ENCODE results near the gene DOCK1.

The DOCK1 gene

DNA sequence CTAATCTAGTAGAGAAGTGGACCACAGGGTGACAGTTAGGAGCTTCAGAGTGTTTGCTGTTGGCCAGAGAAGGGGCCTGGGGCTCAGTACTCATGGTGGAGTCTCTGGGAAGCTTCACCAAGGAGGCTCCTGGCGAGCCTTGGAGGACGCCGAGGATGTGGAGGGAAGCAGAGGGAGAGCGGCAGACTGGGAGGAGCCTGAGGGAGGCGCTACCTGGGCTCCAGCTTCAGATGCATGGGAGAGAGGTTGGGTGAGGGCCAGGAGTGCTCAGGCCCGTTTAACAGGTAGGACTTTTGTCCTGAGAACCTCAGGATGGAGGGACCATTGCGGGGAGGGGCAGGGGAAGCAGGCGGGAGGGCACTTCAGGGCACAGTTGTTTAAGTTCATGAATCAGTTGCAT lies 24.2 kb downstream of the DOCK1 start:
- no peak overlapping the region for H3K4me3 ChIP-seq (ENCODE audit: low read depth in 1 of 2, low read length in 1 of 2)
- H3K27ac ChIP-seq: no peak overlapping the region
- no peaks in the 10 kb centered on the region for H3K4me1 ChIP-seq (ENCODE audit: control insufficient read depth in 1 of 2, insufficient read depth in 1 of 2, low read depth in 1 of 2, low read length in 1 of 2)
- TF ChIP-seq, protein P1, sequence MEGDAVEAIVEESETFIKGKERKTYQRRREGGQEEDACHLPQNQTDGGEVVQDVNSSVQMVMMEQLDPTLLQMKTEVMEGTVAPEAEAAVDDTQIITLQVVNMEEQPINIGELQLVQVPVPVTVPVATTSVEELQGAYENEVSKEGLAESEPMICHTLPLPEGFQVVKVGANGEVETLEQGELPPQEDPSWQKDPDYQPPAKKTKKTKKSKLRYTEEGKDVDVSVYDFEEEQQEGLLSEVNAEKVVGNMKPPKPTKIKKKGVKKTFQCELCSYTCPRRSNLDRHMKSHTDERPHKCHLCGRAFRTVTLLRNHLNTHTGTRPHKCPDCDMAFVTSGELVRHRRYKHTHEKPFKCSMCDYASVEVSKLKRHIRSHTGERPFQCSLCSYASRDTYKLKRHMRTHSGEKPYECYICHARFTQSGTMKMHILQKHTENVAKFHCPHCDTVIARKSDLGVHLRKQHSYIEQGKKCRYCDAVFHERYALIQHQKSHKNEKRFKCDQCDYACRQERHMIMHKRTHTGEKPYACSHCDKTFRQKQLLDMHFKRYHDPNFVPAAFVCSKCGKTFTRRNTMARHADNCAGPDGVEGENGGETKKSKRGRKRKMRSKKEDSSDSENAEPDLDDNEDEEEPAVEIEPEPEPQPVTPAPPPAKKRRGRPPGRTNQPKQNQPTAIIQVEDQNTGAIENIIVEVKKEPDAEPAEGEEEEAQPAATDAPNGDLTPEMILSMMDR (IDR thresholded peaks at IDR 0.05): no peak
- no peaks in the 10 kb centered on the region for H3K9me3 ChIP-seq
- no peaks in the 10 kb centered on the region for H3K27me3 ChIP-seq
- no peaks in the 10 kb centered on the region for H3K36me3 ChIP-seq

DNA sequence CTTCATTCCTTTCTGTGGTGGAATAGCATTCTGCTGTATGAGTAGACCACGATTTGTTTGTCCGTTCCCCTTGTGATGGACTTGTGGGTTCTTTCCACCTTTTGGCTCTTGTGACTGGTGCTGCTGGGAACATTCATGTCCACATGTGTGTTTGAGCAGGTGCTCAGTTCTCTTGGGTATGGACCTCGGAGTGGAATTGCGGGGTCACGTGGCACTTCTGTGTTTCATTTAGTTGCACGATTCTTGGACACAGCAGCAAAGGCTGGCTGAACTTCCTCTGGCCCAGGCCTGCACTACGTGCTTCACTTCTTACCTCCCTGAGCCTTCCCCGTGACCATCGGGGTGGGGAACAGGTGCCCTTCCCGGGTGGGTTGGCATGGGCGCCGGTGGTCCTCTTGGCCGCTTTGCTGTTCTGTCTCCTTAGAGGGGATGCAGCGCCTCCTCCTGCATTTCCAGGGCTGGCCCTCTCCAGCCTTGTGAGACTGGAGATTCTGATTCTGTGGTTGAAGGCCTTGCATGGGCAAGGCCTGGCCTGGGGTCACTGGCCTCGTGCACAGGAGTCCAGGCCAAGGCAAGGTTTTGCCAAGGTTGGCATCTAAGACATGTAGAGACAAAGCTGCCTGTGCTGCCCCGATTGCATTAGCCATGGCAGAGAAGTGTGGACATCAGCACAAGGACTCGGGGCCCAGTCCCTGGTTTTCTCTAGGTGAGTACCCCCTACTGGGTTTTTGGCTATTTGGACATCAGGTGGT lies 25.1 kb downstream of the DOCK1 start:
- no peaks in the 10 kb centered on the region for H3K9me3 ChIP-seq
- H3K4me1 ChIP-seq (ENCODE audit: control insufficient read depth in 1 of 2, insufficient read depth in 1 of 2, low read depth in 1 of 2, low read length in 1 of 2): no peaks in the 10 kb centered on the region
- H3K27ac ChIP-seq: no peak overlapping the region
- H3K27me3 ChIP-seq: no peaks in the 10 kb centered on the region
- no peak overlapping the region for H3K4me3 ChIP-seq (ENCODE audit: low read depth in 1 of 2, low read length in 1 of 2)
- H3K36me3 ChIP-seq: no peaks in the 10 kb centered on the region
- TF ChIP-seq, protein P1 (IDR thresholded peaks at IDR 0.05): no peak

DNA sequence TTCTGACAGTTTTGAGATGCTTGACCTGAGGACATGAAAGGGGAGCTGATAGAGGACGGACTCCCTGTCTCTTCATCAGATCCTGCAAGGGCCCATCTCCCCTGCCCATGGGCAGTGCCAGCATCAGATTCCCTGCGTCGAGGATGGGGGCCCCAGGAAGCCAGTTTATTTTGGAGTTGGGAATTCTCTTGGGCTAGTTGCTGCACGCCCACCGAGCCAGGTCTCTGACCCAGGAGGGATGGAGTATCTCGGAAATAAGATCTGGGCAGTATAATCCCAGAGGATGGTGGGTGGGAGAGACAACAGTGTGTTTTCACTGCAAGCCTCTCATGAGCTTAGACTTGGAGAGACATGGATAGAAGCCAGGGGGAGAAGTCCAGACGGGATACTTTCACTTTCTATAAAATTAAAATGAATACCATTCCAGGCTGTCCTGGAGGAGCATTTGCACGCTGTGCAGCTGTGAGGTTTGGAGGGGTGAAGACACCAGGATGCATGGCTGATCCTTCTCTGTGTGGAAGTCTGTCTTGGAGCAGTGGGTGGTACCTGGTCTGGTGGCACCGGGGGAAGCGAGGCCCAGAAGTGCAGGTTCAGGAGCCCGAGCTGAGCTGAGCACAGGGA lies 25.8 kb downstream of the DOCK1 start:
- H3K4me1 ChIP-seq (ENCODE audit: control insufficient read depth in 1 of 2, insufficient read depth in 1 of 2, low read depth in 1 of 2, low read length in 1 of 2): no peaks in the 10 kb centered on the region
- no peak overlapping the region for H3K4me3 ChIP-seq (ENCODE audit: low read depth in 1 of 2, low read length in 1 of 2)
- H3K27me3 ChIP-seq: no peaks in the 10 kb centered on the region
- H3K36me3 ChIP-seq: no peaks in the 10 kb centered on the region
- no peaks in the 10 kb centered on the region for H3K9me3 ChIP-seq
- no peak overlapping the region for H3K27ac ChIP-seq
- TF ChIP-seq, protein P1 (IDR thresholded peaks at IDR 0.05): no peak

DNA sequence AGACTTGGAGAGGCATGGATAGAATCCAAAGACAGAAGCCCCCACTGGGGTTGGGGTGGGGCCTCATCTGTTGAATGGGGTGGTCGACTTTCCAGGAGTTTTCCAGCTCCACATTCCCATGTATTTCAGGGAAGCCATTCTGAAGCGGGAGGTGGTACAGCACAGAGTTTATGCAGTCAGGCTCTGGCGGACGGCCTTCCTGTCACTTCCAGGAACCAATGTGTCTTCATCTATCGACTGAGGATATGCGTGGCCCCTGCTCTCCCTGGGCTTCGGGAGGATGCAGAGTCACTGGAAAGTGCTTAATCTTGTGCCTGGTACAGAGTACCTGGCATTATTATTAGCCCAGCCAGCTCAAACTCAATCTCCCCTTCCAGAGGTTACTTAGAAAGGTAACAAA lies 26.3 kb downstream of the DOCK1 start:
- no peak overlapping the region for H3K27ac ChIP-seq
- TF ChIP-seq, protein P1 (IDR thresholded peaks at IDR 0.05): no peak
- H3K27me3 ChIP-seq: no peaks in the 10 kb centered on the region
- H3K9me3 ChIP-seq: no peaks in the 10 kb centered on the region
- no peak overlapping the region for H3K4me3 ChIP-seq (ENCODE audit: low read depth in 1 of 2, low read length in 1 of 2)
- H3K36me3 ChIP-seq: no peaks in the 10 kb centered on the region
- no peaks in the 10 kb centered on the region for H3K4me1 ChIP-seq (ENCODE audit: control insufficient read depth in 1 of 2, insufficient read depth in 1 of 2, low read depth in 1 of 2, low read length in 1 of 2)

DNA sequence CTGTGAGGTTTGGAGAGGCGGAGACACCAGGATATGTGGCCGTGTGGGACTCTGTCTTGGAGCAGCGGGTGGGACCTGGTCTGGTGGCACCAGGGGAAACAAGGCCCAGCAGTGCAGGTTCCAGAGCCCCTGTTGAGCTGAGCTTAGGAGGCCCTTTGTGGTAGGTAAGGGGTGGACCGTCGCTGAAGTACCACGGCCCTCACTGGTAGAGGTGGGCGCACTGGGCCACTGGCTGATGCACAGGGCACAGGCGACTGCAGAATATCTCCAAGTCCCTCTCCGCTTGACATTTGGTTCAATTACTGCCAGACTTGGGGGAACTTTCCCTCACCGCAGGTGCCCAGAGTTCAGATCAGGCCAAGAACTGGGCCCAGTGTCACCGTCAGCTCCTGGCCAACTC lies 27.3 kb downstream of the DOCK1 start:
- H3K27ac ChIP-seq: no peak overlapping the region
- H3K9me3 ChIP-seq: no peaks in the 10 kb centered on the region
- no peaks in the 10 kb centered on the region for H3K36me3 ChIP-seq
- no peaks in the 10 kb centered on the region for H3K27me3 ChIP-seq
- no peak overlapping the region for H3K4me3 ChIP-seq (ENCODE audit: low read depth in 1 of 2, low read length in 1 of 2)
- no peaks in the 10 kb centered on the region for H3K4me1 ChIP-seq (ENCODE audit: control insufficient read depth in 1 of 2, insufficient read depth in 1 of 2, low read depth in 1 of 2, low read length in 1 of 2)
- TF ChIP-seq, protein P1 (IDR thresholded peaks at IDR 0.05): no peak
